GM12878 (cell line): ENCODE measurements around the gene SYNPR. TPM values are rescaled to one million over a fixed set of nuclear protein-coding genes. Genes with fewer than 3 reads are reported as not detected.

Source experiments
- ATAC-seq: fragments of 200-7000 bp; cut with Tn5 transposase; 3 replicates; pipeline ENCODE4 v1.9.1; 2020; ENCODE audit warnings: mild to moderate bottlenecking, moderate library complexity
- BruUV-seq: library from RNA; stranded (reverse); fragments of 400-500 nt; replicated peaks from 2 replicates; lab custom pipeline; 2021; lab: Mats Ljungman, UMichigan
- CTCF ChIA-PET: fragments of 300-600 bp; sonication (Branson Sonifier 250); formaldehyde crosslinking; extraction: SDS; loops from one replicate; lab custom pipeline; 2021; ENCODE audit warnings: inconsistent platforms; lab: Yijun Ruan, JAX
- POLR2A ChIA-PET: fragments of 350-600 bp; formaldehyde crosslinking; extraction: SDS; loops from one replicate; lab custom pipeline; 2021; ENCODE audit warnings: inconsistent platforms; lab: Charles Lee
- RAD21 ChIA-PET: fragments of 300-600 bp; sonication (Branson Sonifier 250); formaldehyde crosslinking; loops from one replicate; lab custom pipeline; 2023; ENCODE audit warnings: antibody characterized with exemption; ENCODE audit not compliant: unreplicated experiment; lab: Charles Lee
- SMC1A ChIA-PET: fragments of 300-600 bp; sonication (Branson Sonifier 250); formaldehyde crosslinking; loops from one replicate; lab custom pipeline; 2023; ENCODE audit not compliant: unreplicated experiment, uncharacterized antibody; lab: Charles Lee
- DNase-seq: peaks from one replicate; pipeline ENCODE4 v3.0.0-alpha.2; 2011; ENCODE audit warnings: low read depth, low spot score
- FAIRE-seq: peaks from 3 replicates; lab custom pipeline; 2011; peaks lifted over from hg19 to GRCh38; lab: Jason Lieb, UNC
- H2AFZ ChIP-seq: 2 replicates; pipeline ENCODE4 v1.6.0; 2011; ENCODE audit warnings: low read depth, low read length, control low read depth; ENCODE audit not compliant: control insufficient read depth
- H3K27ac ChIP-seq: 2 replicates; pipeline ENCODE4 v1.5.1; 2011; ENCODE audit warnings: control low read depth; ENCODE audit not compliant: control insufficient read depth, insufficient read depth
- H3K27me3 ChIP-seq, 2 experiments: replicated peaks in 1 of 2; 2 replicates each; pipeline versions ENCODE4 v1.6.0 to v1.6.1; 2011; ENCODE audit warnings: low read length in 1 of 2; ENCODE audit not compliant: control insufficient read depth in 2 of 2, insufficient read depth in 2 of 2
- H3K36me3 ChIP-seq, 2 experiments: 2 replicates each; pipeline ENCODE4 v1.5.1; 2011; ENCODE audit warnings: low read length in 1 of 2; ENCODE audit not compliant: control insufficient read depth in 2 of 2, insufficient read depth in 2 of 2
- H3K4me1 ChIP-seq: 2 replicates; pipeline ENCODE4 v1.6.1; 2011; ENCODE audit warnings: mild to moderate bottlenecking, low read length, moderate library complexity, mixed read lengths; ENCODE audit not compliant: control insufficient read depth, insufficient read depth
- H3K4me2 ChIP-seq: 2 replicates; pipeline ENCODE4 v1.6.0; 2011; ENCODE audit warnings: control low read depth; ENCODE audit not compliant: control insufficient read depth, insufficient read depth
- H3K4me3 ChIP-seq: fragments of 200-600 bp; sonication (generic); 2 replicates; pipeline ENCODE4 v1.5.1; 2016
- H3K79me2 ChIP-seq: 2 replicates; pipeline ENCODE4 v1.6.0; 2011; ENCODE audit warnings: low read length; ENCODE audit not compliant: control insufficient read depth, insufficient read depth
- H3K9ac ChIP-seq: 2 replicates; pipeline ENCODE4 v1.8.0; 2011; ENCODE audit warnings: low read length, control low read depth, mixed read lengths; ENCODE audit not compliant: control insufficient read depth, insufficient read depth
- H3K9me3 ChIP-seq: replicated peaks from 3 replicates; pipeline ENCODE4 v1.5.1; 2011; ENCODE audit warnings: mild to moderate bottlenecking, low read length; ENCODE audit not compliant: control insufficient read depth, insufficient read depth
- H4K20me1 ChIP-seq: 2 replicates; pipeline ENCODE4 v1.6.0; 2011; ENCODE audit not compliant: control insufficient read depth, insufficient read depth
- ASH2L ChIP-seq: fragments of 300-600, 200-600 bp; sonication (generic); IDR thresholded peaks from 2 replicates; pipeline ENCODE4 v1.6.1; 2017; ENCODE audit warnings: low read depth, mild to moderate bottlenecking, borderline replicate concordance
- BACH1 ChIP-seq: fragments of 450-650 bp; IDR thresholded peaks from 2 replicates; pipeline ENCODE4 v1.6.1; 2017; ENCODE audit warnings: mild to moderate bottlenecking, borderline replicate concordance
- BCL11A ChIP-seq: IDR thresholded peaks from 2 replicates; pipeline ENCODE4 v1.6.1; 2011; ENCODE audit warnings: low read depth, low read length
- BMI1 ChIP-seq: fragments of 450-650 bp; IDR thresholded peaks from 2 replicates; pipeline ENCODE4 v1.6.1; 2016; ENCODE audit warnings: mild to moderate bottlenecking, moderate library complexity, borderline replicate concordance
- CREB1 ChIP-seq: IDR thresholded peaks from 2 replicates; pipeline ENCODE4 v1.6.1; 2012; ENCODE audit warnings: low read depth, mild to moderate bottlenecking, inconsistent platforms
- FOXK2 ChIP-seq: fragments of 450-650 bp; IDR thresholded peaks from 2 replicates; pipeline ENCODE4 v1.6.1; 2017; ENCODE audit warnings: mild to moderate bottlenecking, moderate library complexity
- GABPA ChIP-seq: IDR thresholded peaks from 2 replicates; pipeline ENCODE4 v1.6.1; 2014; ENCODE audit warnings: antibody characterized with exemption, low read depth, mild to moderate bottlenecking, inconsistent platforms
- IRF4 ChIP-seq: IDR thresholded peaks from 2 replicates; pipeline ENCODE4 v1.6.1; 2011; ENCODE audit warnings: low read depth, low read length
- JUNB ChIP-seq: IDR thresholded peaks from 2 replicates; pipeline ENCODE4 v1.6.1; 2016; ENCODE audit warnings: antibody characterized with exemption, mild to moderate bottlenecking
- JUND ChIP-seq: IDR thresholded peaks from 2 replicates; pipeline ENCODE4 v1.6.1; 2012; ENCODE audit warnings: low read depth, mild to moderate bottlenecking, low read length, improper control_type of control experiment, moderate library complexity
- MYC ChIP-seq: IDR thresholded peaks from 2 replicates; pipeline ENCODE4 v1.6.1; 2011; ENCODE audit warnings: mild to moderate bottlenecking, low read length, moderate library complexity, inconsistent platforms; ENCODE audit not compliant: insufficient read depth, insufficient replicate concordance, insufficient read length, severe bottlenecking
- RAD51 ChIP-seq: fragments of 450-650 bp; IDR thresholded peaks from 2 replicates; pipeline ENCODE4 v1.6.1; 2016; ENCODE audit warnings: moderate library complexity, mild to moderate bottlenecking, inconsistent platforms
- RBBP5 ChIP-seq: fragments of 200-600 bp; sonication (generic); conservative IDR thresholded peaks from 2 replicates; pipeline ENCODE4 v1.6.1; 2016
- SIX5 ChIP-seq: IDR thresholded peaks from 2 replicates; pipeline ENCODE4 v1.6.1; 2011; ENCODE audit warnings: mild to moderate bottlenecking, low read depth, low read length, moderate library complexity; ENCODE audit not compliant: severe bottlenecking
- SMC3 ChIP-seq: IDR thresholded peaks from 2 replicates; pipeline ENCODE4 v1.6.1; 2011; ENCODE audit warnings: low read length, improper control_type of control experiment, borderline replicate concordance
- TBL1XR1 ChIP-seq: IDR thresholded peaks from 2 replicates; pipeline ENCODE4 v1.6.1; 2012; ENCODE audit warnings: low read depth, low read length, improper control_type of control experiment
- TCF7 ChIP-seq: IDR thresholded peaks from 2 replicates; pipeline ENCODE4 v1.6.1; 2014; ENCODE audit warnings: antibody characterized with exemption, borderline replicate concordance
- WRNIP1 ChIP-seq: IDR thresholded peaks from 2 replicates; pipeline ENCODE4 v1.6.1; 2011; ENCODE audit warnings: low read depth, low read length, improper control_type of control experiment, borderline replicate concordance
- ZNF622 ChIP-seq: fragments of 450-650 bp; IDR thresholded peaks from 2 replicates; pipeline ENCODE4 v1.6.1; 2017; ENCODE audit warnings: mild to moderate bottlenecking, inconsistent platforms
- WGBS: methylation state at CpG from one replicate; pipeline ENCODE4 v1.1.6; 2016; ENCODE audit warnings: low lambda C conversion rate; ENCODE audit not compliant: insufficient replicate concordance, insufficient coverage; ENCODE audit errors: missing lambda C conversion rate; 5-methylcytosine and 5-hydroxymethylcytosine counted together
- in situ Hi-C: fragments of 300-500 bp; cut with MboI; formaldehyde crosslinking; loops from 9 replicates; pipeline ENCODE4 v1.14.3; 2018; ENCODE audit warnings: mixed read lengths
- intact Hi-C: fragments of 100-400 bp; cut with micrococcal nuclease; formaldehyde crosslinking; loops from one replicate; pipeline ENCODE4 v1.14.2; 2022; ENCODE audit not compliant: unreplicated experiment
- polyA plus RNA-seq, 11 experiments: library from polyadenylated mRNA; depleted of rRNA in 4 of 11; unstranded in 6 of 11; stranded (reverse) in 5 of 11; fragments of >200 nt; fragmentation: Nextera tagmentation in 4 of 11; fragmentation: Illumina TruSeq in 1 of 11; extraction: Ambion mirVana in 4 of 11; extraction: Trizol in 1 of 11; gene quantifications; 1 replicate in 1 of 11; 2 replicates in 10 of 11; pipeline versions ENCODE4 v1.2.1 to v1.2.3, GENCODE V29; 2011 to 2016; ENCODE audit warnings: inconsistent platforms in 2 of 11, missing spikeins in 2 of 11, low read depth in 1 of 11
- total RNA-seq, 4 experiments: library from RNA; depleted of rRNA in 3 of 4; stranded (reverse); fragments of >200 nt in 3 of 4; fragmentation: Illumina TruSeq in 1 of 4; extraction: Trizol in 1 of 4; gene quantifications; 2 replicates each; pipeline versions ENCODE4 v1.2.1 to v1.2.3, GENCODE V29; 2013 to 2021
- TF ChIP-seq, protein P1 (sequence below): fragments of 450-650 bp; formaldehyde crosslinking; IDR thresholded peaks from 2 replicates; pipeline ENCODE4 v1.5.0; 2022; ENCODE audit warnings: mild to moderate bottlenecking, missing genetic modification characterization

The SYNPR gene
- total and polyA plus RNA-seq, 10 of the 15 experiments (the other 5 are each of a cell fraction or from before 2014, with no cell fraction given): not detected

DNA sequence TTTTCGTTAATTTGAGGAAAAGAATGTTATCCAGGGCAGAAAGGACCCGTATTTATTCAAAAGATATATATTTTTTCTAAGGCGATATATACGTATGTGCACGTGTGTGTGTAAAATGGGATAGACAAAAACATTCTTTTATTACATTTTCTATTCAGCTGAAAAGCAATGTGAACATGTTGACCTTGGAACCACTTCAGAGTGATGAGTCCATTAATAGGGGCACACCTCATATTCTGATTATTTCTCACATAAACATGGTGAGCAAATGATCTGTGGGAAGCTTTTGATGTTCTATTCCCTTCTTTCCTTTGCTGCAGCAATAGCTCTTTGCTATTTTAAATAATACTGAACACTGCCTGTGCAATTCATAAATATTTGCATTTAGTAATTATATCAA is 87.6 kb downstream of the SYNPR start (continued):
- no peak for TF ChIP-seq JUND
- no peak for TF ChIP-seq RAD51
- TF ChIP-seq RBBP5: no peak
- TF ChIP-seq BCL11A: no peak

DNA sequence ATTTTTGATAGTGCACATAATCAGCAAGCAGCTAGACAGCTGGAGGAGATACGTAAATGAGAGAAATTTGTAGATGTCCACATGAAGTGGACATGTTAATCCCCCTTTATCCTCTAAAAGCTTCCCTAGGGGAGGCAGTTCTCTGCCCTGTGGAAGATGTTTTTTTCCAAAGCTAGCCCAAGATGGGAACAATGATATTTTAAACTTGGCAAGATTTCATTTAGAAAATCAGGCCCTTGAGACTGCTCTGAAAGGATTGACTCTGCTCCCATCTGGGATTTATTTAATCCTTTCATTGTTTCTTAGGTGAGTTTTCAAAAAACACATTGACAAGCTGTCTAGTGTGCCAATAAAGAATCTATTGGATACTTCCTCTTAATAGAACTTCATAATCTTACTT is 92.0 kb downstream of the SYNPR start:
- H3K79me2 ChIP-seq: no peaks in the 10 kb centered on the region
- FAIRE-seq (no peak), DNase-seq (no peak), ATAC-seq (no peak)
- H3K4me3 ChIP-seq: no peak overlapping the region
- H3K9ac ChIP-seq: no peak overlapping the region
- no peak for TF ChIP-seq SIX5
- no peak for TF ChIP-seq FOXK2
- no peak for TF ChIP-seq IRF4
- no peak for TF ChIP-seq TCF7
- TF ChIP-seq GABPA: no peak
- TF ChIP-seq BMI1: no peak
- TF ChIP-seq WRNIP1: no peak
- TF ChIP-seq, protein P1, sequence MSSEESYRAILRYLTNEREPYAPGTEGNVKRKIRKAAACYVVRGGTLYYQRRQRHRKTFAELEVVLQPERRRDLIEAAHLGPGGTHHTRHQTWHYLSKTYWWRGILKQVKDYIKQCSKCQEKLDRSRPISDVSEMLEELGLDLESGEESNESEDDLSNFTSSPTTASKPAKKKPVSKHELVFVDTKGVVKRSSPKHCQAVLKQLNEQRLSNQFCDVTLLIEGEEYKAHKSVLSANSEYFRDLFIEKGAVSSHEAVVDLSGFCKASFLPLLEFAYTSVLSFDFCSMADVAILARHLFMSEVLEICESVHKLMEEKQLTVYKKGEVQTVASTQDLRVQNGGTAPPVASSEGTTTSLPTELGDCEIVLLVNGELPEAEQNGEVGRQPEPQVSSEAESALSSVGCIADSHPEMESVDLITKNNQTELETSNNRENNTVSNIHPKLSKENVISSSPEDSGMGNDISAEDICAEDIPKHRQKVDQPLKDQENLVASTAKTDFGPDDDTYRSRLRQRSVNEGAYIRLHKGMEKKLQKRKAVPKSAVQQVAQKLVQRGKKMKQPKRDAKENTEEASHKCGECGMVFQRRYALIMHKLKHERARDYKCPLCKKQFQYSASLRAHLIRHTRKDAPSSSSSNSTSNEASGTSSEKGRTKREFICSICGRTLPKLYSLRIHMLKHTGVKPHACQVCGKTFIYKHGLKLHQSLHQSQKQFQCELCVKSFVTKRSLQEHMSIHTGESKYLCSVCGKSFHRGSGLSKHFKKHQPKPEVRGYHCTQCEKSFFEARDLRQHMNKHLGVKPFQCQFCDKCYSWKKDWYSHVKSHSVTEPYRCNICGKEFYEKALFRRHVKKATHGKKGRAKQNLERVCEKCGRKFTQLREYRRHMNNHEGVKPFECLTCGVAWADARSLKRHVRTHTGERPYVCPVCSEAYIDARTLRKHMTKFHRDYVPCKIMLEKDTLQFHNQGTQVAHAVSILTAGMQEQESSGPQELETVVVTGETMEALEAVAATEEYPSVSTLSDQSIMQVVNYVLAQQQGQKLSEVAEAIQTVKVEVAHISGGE: no peak
- TF ChIP-seq JUNB: no peak
- no peak for TF ChIP-seq MYC
- no peak for TF ChIP-seq ZNF622
- no peak for TF ChIP-seq CREB1
- TF ChIP-seq SMC3: no peak
- TF ChIP-seq ASH2L: no peak
- TF ChIP-seq TBL1XR1: no peak
- TF ChIP-seq BCL11A: no peak
- TF ChIP-seq BACH1: no peak
- 0% methylated on average over 1 of the region's 1 CpG for WGBS
- no peaks in the 10 kb centered on the region for H3K36me3 ChIP-seq
- intact Hi-C loops (no loop called here), in situ Hi-C loops (no loop called here)
- no peak overlapping the region for H3K4me2 ChIP-seq
- ChIA-PET POLR2A (no interaction called here), CTCF (interaction anchor here (7.8 kb wide), 1 partner anchor 19 kb away, joined by 53 read pairs; no protein-coding TSS in a partner anchor), RAD21 (no interaction called here), SMC1A (interaction anchor here (1.1 kb wide), 2 partner anchors 14 to 18 kb away, joined by 3 read pairs; no protein-coding TSS in a partner anchor)
- no peaks in the 10 kb centered on the region for H4K20me1 ChIP-seq
- H3K4me1 ChIP-seq: no peaks in the 10 kb centered on the region
- no TSS peak for BruUV-seq
- no peak overlapping the region for H3K27ac ChIP-seq
- H3K9me3 ChIP-seq: no peaks in the 10 kb centered on the region
- H2AFZ ChIP-seq: no peak overlapping the region
- H3K27me3 ChIP-seq: no peaks in the 10 kb centered on the region
